T follicular helper cell (primary cell): ENCODE data around the gene ANKS1A.
"Not testable (repeated sequence)": the region's sequence is repeated elsewhere in the genome, so short reads cannot be mapped to it uniquely, and the experiment has no call there.

Source experiments
- DNase-seq: peaks from one replicate; pipeline ENCODE4 v3.0.0-alpha.2; 2020; ENCODE audit warnings: low read depth

The ANKS1A gene

DNA sequence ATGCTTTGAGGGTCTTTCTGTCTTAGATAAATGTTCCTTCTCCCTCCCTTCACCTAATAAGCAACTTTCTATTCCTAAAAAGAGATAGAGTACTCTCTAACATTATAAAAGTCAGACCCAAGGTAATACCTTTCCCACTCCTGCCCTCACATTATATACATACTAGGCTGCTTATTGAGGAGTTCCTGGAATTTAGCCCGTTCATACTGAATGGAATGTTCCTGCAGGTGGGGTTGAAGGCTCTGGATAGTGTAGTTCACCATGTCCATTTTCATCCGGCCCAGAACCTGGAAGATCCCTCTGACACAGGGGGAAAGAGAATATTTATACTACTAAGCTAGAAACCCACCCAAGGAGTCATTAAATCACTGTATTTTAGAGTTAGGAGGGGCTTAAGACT lies 231.7 kb downstream of the ANKS1A start:
- no peak for DNase-seq

DNA sequence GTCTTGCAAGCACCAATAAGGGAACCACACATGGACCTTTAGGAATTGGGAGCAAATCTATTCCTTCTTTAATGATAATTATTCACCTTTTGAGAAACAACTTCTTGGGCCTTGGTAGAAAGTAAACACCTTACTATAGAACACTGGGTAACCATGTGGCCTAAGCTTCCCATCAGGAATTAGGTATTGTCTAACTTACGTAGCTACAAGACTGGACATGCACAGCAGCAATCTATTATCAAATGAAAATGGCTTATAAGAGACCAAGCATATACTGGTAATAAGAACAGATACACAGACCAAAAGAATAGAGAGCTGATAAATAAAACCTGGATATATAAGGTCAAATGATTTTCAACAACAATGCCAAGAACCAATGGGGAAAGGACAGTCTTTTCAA lies 235.3 kb downstream of the ANKS1A start:
- no peak for DNase-seq

DNA sequence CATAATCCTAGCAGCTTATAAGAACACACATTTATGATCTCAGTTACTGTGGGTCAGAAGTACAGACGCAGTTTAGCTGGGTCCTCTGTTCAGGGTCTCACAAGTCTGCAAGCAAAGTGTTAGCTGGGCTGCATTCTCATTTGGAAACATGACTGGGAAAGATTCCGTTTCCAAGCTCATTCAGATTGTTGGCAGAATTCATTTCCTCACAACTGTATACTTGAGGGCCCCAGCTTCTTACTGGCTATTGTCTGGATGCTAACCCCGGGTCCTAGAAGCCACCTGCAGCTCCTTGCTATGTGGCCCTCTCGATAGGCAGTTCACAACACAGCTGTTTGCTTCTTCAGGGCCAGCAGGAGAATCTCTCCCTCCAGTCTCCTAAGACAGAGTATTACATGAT lies 239.0 kb downstream of the ANKS1A start:
- DNase-seq: no peak

DNA sequence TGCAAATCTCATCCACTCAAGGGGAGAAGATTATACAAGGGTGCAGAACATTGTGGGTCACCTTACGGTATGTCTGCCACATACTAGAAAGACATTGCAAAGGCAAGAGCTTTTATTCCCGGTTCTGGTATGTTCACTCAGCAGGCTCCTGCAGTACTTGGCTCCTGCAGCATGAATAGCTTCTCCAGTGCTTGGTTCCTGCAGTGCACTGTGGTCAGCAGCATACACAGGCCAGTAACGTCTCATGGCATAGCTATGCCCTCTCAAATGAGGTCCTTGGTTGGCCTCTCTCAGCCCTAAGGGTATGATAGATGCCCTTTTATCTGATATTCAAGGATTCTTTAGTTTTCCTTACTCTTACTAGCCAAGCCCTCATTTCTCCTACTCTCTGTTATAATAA lies 239.4 kb downstream of the ANKS1A start:
- DNase-seq: no peak

DNA sequence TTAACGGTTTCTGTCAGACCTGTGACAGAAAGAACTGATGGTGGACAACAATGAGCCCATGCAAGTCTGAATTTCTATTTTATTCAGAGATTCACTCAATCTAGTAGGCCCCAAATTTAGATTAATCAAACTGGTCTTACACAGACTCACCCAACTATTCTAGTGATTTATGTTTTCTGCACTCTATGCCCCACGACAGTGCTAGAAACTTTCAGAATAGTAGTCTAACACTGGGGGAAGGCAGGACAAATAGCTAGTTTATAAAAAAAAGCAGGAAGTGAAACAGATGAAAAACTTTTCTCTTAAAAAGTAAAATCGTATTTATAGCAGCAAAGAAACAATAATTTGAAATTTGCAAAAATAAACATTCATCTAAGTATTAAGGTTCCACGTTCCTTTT lies 247.1 kb downstream of the ANKS1A start:
- DNase-seq: no peak

DNA sequence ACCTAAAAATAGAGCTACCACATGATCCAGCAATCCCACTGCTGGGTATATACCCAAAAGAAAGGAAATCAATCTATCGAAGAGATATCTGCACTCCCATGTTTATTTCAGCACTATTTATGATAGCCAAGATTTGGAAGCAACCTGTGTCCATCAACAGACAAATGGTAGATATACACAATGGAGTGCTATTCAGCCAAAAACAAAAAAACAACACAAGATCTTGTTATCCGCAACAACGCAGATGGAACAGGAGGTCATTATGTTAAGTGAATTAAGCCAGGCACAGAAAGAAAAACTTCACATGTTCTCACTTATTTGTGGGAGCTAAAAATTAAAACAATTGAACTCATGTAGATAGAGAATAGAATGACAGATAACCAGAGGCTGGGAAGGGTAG lies 249.1 kb downstream of the ANKS1A start:
- not testable (repeated sequence) for DNase-seq

DNA sequence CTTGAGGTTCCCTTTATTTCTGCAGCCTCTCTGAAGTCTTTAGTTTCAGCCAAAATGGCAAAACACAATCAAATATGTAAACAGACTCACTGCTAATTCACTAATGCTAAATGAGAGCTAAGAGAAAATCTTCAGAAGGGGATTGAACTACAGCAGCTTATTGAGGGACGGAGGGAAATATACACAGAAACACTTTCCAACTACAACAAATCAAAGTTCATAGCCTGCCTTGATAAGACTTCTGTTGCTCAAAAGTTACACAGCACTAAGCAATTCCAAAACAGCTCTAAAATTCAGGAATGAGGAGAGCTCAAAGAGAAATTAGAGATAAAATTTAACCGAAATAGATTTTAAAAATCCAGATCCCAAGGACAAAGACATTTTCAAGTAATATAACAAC lies 250.4 kb downstream of the ANKS1A start:
- no peak for DNase-seq

DNA sequence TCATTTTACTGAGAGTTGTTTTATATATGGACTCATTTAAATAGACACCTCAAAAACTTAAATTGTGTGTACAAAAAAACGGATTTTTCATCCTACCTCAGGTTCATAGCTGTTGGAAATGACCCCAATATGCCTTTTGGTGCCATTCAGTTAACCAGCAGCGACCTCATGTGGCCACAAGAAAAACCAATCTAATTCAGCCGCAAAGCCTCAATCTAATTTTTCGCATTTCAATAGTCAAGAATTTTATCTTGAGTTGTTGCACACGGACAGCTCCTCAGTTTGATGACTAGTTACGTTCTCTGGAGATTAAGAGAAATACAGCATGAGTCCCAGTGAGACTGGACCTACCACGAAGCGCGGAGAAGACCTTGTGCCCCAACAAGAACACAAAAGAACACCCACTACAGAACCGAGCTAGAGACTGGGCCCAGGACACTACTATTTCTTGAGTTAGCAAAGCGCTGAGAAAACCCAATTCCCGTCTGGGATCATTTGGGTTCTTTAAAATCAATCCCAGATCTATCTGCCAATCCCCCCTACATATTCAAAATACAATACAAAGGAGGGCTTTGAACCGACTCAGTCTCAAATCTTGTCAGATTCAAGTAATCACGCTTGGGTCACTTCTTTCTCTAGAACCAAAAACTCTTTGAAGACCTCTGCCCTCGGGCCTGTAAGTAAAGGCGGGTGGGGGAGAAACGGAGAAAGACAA lies 251.0 kb downstream of the ANKS1A start:
- peak; percentile 15 for DNase-seq

DNA sequence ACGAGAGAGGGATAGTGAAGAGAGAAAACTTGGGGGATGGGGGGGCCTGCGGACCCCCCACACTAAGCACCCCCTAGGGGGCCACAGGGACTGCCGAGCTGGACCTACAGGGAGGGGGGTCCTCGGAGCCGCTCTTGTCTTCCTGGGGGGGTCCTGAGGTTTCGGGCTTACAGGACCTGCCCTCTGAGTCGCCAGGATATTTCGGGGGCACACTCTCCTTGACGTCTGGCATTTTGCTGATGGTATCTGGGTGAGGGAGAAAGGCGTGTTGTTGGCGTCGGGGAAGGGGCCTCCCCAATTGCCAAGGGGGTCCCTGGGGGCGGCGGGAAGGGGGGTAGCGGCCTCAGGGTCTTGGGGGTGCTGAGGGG lies 251.6 kb downstream of the ANKS1A start:
- DNase-seq: no peak
